Amniotic stem cell (primary cell): ENCODE results near the gene GPR151.
A peak's percentile ranks its signal among the peaks of the same experiment; 100 is the strongest.
"Not testable (repeated sequence)": the region's sequence is repeated elsewhere in the genome, so short reads cannot be mapped to it uniquely, and the experiment has no call there.

Experiments
- DNase-seq: peaks from one replicate; lab custom pipeline; 2025; lab: John Stamatoyannopoulos, UW

The GPR151 gene

GRCh38 chr5:146516151-146516475 lies at the start of gene GPR151:
Gene GPR151, minus strand, starts transcription at chr5:146516190. Its CDS starts 77 bp downstream, at chr5:146516113.
- no peak for DNase-seq

DNA sequence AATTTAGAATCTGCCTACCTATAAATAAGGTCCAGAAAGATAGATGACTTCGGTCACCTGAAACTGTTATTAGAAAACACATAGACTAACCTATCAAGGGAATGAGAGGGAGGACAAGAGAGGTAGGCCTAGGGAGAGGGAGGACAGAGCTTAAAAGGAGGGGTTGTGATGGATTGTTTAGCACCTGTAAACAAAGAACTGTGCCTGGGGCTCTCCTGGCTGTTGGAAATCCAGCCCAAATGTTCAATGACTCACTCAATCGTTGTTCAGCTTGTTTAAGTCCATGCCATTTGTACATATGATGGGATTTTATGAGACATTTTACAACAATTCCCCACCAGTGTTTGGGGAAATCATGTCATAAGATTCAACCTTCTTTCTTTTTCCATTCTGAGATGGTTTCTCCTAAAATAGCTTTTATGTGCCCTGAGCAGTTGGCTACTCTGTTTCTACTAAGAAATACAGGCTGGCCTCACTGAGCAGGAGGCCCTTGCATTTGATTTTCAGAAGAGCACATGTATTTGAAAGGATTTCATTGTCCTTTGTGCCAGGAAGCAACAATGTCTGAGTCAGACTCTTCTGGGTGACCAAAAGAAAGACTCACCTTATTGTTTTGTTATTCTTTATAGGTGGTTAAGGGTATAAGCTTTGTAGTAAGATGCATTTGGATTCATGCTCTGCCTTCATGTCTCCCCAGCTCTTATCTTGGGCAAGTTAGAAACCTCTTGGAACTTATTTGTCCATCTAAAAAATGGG lies 48.2 kb upstream of the GPR151 start:
- DNase-seq, result no peak

- DNase-seq, result no peak
These were observed 46.5 kb upstream of the GPR151 start for GRCh38 chr5:146562461-146562860.

DNA sequence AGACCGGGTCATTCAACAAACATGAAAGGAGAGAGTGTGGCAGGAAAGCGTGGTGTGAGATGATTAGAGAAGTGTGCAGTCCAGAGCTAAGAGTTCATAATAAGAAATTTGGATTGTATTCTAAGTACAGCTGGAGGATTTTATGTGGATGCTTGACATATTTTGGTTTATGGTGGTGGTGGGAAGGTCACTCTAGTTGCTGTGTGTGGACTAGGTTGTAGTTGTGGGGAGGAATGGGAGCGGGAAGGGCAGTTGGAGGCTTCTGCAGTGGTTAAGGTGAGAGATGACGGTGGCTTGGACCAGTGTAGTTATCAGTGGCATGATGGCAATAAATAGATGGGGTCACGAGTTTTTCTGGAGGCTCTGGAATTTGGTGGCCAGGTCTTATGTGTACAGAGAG lies 45.7 kb upstream of the GPR151 start:
- DNase-seq, result no peak

DNA sequence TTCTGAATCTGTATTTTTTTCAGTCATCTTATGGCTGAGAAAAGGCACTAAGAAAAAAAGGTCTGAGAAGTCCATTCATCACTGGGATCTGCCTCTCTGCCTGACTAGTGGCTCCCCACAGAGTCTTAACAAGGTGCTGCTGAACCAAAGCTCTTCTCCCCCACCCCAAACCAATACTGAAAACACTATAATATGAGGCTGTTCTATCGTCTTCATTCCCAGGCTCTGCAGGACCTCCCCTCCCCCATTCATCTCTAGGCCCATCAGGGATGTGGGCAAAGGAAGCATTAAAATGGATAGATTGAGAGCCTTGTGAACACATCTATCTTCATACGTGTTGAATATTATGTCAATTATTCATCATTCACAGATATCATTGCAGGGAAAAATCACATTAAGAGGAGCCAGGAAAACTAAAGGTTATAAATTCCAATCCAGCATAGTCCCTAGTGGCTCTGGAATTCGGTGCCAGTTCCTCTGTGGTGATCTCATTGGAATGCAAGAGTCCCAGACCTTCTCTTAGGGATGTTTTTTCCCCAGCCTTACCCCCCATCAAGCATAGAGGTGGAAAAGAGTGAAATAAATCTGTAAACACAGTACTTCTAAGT lies 44.3 kb upstream of the GPR151 start:
- no peak for DNase-seq

- not testable (repeated sequence) for DNase-seq
These were observed 40.9 kb upstream of the GPR151 start for GRCh38 chr5:146556884-146557283.

DNA sequence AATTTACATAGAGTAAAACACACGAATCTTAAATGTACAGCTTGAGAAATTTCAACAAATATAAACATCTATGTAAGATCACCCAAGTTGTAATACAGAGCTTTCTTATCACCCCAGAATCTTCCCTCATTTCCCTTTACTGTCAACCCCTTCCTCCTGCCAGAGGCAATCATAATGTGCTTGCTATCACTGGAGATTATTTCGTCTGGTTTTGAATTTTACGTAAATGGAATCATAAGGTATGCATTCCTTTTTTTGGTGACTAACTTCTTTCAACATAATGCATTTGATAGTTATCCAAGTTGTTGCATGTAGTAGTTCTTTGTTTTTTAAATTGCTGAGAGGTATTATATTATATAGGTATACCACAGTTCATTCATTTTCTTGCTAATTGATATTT lies 37.5 kb upstream of the GPR151 start:
- no peak for DNase-seq

DNA sequence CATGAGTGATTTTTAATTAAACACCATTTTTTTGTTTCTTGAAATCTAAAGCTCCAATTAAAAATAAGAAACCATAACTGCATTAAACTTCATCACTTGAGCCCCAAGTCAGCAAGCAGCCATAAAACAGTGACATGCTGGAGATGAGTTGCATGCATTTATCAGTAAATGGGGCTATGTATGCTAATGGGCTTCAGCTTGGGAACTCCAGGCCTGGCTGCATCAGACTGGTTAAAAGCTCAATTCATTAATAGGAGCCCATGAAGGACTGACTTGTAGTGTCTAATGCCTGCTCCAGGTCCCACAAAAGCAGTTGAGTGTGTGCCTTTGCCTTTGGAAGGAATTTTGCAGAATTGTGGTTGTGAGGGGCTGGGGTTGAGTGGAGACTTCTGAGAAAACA lies 33.6 kb upstream of the GPR151 start:
- no peak for DNase-seq

DNA sequence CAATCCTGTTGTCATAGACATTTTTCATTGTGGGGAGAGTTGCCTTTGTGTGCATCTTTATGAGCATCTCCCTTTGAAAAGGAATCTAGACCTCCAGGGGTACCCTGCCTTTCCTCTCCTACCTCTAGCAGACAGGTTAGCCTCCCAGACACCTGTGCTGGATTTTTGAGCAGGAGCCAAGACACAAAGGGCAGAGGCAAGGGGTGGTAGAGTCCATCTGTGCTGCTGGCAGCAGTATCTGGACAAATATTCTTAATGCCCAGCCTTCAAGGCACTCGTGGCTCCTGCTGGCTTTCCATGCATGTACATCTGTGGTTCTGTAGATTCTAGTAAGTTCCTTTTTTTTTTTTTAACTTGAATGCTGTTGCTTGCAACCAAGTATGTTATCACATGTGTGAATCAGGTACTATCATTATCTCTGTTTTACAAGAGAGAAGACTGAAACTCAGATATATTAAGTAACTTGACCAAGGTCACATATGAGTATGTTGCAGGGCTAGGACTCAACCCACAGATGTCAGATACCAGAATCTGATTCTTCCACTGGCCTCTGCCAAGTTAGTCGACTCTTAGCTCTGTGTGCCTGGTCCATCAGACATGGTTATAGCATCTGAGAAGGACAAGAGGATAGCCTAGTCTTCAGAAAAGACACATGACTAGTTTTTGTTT lies 32.9 kb upstream of the GPR151 start:
- DNase-seq, result no peak

GRCh38 chr5:146544232-146544631 lies 28.2 kb upstream of the GPR151 start:
- DNase-seq, result no peak

GRCh38 chr5:146541958-146542849 lies 26.2 kb upstream of the GPR151 start:
- DNase-seq, result peak; percentile 46

DNA sequence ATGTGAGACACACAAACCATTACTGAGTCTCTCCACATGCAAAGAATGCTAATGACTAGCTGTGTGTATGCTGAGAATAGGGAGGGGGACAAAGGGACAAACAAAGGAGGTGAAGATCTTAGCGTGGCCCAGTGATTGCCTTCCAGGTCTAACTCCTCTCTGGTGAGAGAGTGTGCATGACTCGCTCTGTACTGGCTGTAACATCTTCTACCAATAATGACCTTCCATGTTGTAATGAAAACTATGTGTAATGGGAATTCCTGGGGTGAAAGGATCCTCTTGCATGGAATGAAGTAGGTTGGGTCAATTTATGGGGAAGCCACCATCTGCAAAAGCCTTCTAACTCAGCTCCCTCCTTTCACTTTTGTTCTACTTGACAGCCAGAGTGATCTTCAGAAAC lies 24.4 kb upstream of the GPR151 start:
- no peak for DNase-seq

DNA sequence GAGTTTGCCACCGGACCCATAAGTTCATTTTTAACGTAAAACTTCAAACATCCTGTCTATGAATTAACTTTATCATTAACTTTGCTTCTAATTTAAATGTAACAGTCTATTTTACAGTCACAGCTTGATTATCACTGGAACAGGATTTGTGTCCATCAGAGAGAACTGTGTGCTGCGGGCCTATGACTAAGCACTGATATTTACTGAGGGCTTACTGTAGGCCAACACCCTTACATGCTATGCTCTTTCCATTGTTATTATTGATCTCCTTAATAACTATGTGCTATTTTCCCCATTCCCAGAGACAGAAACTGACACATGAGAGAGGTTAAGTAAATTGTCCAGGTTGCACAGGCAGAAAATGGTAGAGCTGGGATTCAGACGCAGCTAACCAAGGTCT lies 24.0 kb upstream of the GPR151 start:
- no peak for DNase-seq

DNA sequence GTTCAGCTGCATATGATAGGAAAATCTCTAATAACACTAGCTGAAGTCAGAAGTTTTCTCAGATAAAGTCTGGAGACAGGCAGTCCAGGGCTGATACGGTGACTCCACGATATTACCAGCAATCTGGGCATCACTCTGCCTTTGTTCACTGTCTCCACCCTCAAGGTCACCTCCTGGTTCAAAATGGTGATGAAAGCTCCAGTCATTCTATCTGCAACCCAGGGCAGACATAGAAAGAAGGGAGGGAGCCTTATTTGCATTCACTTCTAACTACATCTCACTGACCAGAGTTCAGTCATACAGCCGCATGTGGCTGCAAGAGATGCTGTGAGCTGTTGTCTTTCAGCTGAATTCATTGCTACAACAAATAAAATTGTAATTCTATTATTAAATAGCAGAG lies 22.4 kb upstream of the GPR151 start:
- no peak for DNase-seq

DNA sequence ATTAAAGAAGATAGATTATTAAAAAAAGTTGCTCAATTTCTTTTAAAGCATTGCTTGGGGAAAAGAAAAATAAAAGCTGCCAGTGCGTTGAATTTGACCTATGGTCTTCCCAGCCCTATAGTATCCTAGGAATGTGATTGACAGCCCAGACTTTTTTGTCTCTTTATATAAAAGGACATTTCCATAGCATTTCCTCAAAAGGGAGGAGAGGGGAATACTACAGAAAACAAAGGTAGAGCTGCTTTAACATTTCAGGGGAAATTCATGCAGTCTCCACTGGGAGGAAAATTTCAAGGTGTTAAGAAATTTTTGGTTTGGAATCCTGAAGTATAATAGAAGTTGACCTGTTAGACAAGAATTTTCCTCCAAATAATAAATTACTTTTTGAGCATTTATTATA lies 17.9 kb upstream of the GPR151 start:
- no peak for DNase-seq

DNA sequence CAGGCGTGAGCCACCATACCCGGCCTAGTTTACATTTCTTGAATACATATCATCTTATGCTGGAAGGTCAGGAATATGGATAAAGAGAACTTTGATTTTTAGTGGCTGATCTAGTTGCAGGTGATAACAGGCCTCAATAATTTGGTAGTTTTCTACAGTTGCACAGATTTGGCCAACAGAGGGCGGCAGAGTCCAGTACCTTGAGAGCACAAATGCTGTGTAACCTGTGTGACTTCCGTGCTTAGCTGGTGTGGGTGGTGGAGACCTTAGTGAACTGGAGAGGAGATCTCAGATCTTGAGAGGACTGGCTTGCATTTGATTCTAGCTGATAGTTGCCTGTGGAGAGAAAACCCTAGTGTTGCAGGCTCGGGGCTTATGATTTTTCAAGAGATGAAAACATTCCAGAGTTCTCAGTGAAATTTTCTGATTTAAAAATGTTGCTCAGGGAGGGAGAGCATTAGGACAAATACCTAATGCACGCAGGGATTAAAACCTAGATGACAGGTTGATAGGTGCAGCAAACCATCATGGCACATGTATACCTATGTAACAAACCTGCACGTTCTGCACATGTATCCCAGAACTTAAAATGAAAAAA lies 17.4 kb upstream of the GPR151 start:
- peak; percentile 23 for DNase-seq

- DNase-seq, result no peak
These were observed 14.0 kb upstream of the GPR151 start for GRCh38 chr5:146529984-146530383.

GRCh38 chr5:146528236-146528635 lies 12.2 kb upstream of the GPR151 start:
- no peak for DNase-seq

DNA sequence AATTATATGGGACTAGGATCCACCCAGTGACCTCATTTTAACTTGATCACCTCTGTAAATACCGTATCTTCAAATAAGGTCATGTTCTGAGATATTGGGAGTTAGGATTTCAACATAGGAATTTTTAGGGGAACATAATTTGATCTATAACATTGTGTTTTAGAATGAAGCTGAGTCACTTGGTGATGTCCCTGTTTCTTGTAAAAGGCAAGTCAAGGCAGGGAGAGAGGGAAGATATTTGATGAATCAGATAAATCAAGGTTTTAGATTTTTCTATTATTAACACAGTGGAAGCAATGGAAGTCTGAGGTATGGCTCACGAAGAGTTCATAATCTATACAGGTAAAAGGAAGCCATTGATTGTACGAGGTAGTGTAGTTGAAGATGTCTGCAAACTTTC lies 11.8 kb upstream of the GPR151 start:
- DNase-seq, result no peak

DNA sequence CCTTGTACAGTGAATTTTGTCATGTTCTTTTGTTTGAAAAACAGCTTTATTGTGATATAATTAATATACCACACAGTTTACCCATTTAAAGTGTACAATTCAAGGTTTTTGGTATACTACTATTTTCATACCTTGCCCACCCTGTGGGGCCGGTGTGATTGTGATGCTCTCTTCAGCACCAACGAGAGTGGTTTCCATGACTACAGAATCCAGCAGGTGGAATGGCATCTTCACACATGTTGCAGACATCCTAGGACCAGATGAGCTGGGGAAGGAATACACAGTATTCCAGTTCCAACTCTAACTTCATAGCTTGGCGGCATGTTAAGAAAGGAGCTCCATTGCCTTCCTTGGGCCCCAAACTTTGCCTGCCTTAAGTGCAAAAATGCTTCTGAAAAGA lies 7.7 kb upstream of the GPR151 start:
- no peak for DNase-seq

GRCh38 chr5:146521403-146522106 lies 5.6 kb upstream of the GPR151 start:
- no peak for DNase-seq
